ENCODE measurements around the gene ADAMTS20. TPM values are rescaled to one million over a fixed set of nuclear protein-coding genes. Genes with fewer than 3 reads are reported as not detected.

Gene ADAMTS20
- total RNA-seq, 1 donor from 2014 or later = not detected

- DNase-seq (ENCODE audit: low spot score) = no peak
Observed at GRCh38 chr12:43493261-43493797, 58.7 kb downstream of the ADAMTS20 start.

DNA sequence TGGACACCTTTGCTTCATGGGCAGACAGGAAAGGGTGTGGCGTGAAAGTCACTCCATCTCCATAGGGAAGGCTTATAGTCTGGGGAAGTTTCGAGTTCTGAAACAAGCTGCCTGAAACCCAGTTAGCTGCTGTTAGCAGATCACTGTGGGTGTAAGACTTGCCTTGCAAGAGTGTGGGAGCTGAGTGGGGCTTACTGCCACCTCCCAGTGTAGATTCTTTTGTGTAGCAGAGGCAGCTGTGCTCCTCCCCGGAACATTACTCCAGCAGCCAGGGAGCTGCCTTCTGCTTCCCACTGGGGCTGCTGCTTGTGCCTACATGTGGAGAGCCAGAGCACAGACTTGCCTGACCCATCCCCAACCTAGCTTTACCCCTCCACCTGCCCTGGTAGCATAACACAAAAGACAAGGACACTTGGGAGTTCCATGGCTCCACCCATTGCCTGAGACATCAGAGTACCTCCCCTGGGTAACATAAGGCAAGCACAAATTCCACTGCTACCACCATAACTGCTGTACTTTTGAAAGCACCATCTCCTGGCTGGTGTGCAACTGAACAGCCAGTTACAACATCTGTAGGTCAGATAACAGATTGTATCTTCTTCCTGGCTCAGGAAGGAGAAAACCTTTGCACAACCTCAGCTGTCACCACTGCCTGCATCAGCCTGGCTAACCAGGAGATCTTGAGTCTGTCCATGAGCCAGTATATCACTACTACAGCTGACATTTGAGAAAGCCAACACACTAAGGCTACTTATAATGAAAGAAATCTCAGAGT, 69.5 kb downstream of the ADAMTS20 start:
- DNase-seq (ENCODE audit: low spot score) = no peak

GRCh38 chr12:43480591-43480990, 71.4 kb downstream of the ADAMTS20 start:
- DNase-seq (ENCODE audit: low spot score) = no peak

DNA sequence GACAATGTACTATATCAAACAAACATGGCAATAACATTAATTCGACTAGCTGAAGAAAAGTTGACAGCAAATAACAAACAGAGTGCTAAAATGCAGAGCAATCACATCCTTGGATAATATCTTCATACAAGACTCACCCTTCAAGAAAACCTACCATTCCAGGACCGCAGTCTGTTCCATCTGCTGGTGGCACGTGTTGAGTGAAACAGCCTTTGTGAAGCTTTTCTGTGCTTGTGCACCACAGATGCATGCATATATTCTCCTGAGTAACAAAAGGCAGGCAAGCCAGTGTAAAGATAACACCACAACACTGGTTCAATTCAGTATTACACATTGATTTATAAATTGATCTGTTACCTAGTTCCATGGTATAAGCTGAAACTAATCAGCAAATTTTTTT, 89.3 kb downstream of the ADAMTS20 start:
- DNase-seq (ENCODE audit: low spot score) = no peak

DNA sequence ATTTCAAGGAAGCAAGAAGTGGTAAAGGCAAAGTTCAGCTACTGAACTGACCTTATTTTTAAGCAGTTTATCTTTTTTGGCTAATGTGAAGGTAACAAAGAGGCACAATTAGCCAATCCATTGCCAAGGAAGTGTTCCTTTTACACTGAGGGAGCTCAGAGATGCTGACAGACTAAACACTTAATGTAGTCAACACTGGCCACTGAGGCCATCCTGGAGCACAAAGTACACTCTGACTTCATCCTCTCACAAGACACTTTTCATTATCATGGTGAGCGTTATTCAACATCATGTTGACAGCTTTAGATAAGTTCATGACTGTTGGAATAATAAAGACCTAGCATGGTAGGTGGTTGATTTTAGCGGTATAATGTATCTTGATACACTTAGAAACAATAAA, 89.9 kb downstream of the ADAMTS20 start:
- DNase-seq (ENCODE audit: low spot score) = no peak

DNA sequence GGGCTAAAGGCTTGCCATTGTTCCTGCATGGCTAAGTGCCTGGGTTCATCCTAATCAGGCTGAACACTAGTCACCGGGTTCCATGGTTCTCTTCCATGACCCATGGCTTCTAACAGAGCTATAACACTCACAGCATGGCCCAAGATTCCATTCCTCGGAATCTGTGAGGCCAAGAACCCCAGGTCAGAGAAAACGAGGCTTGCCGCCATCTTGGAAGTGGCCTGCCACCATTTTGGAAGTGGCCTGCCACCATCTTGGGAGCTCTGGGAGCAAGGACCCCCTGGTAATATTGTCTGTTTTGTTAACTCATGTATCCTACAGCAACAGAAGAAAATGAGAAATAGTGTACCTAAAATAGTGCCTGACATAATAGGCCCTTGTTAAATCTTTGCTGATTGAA, 92.7 kb downstream of the ADAMTS20 start:
- DNase-seq (ENCODE audit: low spot score) = no peak

- no peak for DNase-seq (ENCODE audit: low spot score)
Observed at GRCh38 chr12:43453761-43454160, 98.2 kb downstream of the ADAMTS20 start.

- DNase-seq (ENCODE audit: low spot score) = no peak
Observed at GRCh38 chr12:43444940-43445564, 107.0 kb downstream of the ADAMTS20 start.

DNA sequence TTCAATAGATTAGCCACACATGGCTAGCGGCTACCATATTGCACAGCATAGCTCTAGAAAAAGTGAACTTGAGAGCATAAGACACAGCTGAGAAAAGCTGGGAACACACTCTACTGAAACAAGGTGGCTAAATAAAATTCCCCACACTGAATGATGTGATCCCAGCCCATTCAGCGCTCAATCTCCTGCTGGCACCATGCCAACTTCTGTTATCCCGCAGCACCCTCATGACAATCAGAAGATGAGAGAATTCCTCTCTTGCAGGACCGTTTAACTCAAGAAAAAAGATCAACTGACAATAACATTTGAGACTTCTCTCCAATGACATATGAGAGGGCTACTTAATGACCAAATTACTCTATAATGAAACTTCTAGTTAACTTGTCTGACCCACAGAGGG, 115.4 kb downstream of the ADAMTS20 start:
- DNase-seq (ENCODE audit: low spot score) = no peak

- no peak for DNase-seq (ENCODE audit: low spot score)
Observed at GRCh38 chr12:43434614-43435013, 117.4 kb downstream of the ADAMTS20 start.

- no peak for DNase-seq (ENCODE audit: low spot score)
Observed at GRCh38 chr12:43428088-43428600, 123.9 kb downstream of the ADAMTS20 start.

- no peak for DNase-seq (ENCODE audit: low spot score)
Observed at GRCh38 chr12:43425361-43425760, 126.6 kb downstream of the ADAMTS20 start.

DNA sequence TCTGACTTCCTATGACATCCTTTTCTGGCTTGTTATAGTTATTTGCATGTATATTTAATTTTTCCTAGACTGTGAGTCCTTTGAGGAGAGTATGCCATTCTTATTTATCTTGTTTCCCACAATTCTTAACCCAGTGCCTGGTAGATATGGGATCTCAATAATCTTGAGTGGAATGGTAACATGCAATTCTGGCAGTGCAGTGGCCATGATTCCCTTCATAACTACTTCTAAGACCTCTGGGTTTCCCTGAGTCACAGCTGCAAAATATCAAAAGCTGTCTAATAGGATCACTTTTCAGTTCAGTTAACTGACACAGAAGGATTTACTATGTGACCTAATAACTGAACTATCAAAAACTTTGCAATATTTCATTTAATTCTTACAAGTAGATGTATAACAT, 135.0 kb downstream of the ADAMTS20 start:
- DNase-seq (ENCODE audit: low spot score) = no peak

DNA sequence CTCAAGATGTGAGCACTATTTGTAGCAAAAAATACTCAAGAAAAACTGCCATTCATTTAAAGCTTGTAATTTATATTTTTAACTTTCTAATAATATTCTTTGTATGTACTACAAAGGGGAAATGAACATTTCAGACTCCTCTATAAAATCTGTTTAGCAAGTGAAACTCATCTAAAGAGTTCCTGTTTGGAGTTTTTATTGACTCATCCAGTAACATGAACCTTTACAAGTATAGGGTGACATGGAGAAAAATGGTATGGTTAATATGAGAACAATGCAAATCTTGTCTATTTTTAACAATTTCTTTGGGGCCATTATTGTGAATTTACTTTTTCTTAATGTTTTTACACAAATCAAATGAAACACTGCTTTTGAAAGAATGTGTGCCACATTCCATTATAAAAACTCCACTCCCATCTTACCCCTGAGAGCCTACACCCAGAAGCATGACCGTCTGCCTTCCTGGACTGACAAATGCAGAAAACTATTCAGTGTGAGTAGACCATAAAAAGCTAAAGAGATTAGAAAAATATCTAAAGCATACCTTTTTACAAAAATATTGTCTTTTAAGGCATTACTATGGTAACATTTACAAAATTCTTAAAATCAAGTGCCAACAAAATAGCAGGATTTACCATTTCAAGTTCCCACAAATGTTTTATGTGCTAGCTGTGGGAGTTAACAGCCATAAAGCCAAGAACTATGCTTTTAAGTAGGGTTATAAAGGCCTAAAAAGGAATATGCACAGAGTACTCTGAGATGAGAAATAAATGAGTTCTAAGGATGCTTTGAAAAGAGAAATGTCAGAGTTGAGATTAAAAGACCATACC, 144.0 kb downstream of the ADAMTS20 start:
- no peak for DNase-seq (ENCODE audit: low spot score)

DNA sequence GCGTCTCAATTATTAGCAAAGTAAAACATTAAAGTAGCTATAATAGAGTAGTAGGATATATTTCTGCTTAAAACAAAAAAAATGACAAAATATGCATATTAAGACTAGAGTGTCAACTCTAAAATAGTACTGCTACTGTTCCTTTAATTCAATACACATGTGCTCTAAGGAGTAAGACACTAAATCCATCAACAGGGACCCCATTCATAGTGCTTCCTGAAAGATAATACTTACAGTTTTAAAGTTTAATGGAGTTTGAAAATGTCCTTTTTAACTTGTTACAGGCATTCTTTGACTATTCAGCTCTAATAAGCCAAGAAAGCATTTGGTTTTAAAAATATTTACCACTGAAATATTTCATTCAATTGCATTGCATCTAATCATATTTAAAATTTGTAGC, 145.2 kb downstream of the ADAMTS20 start:
- no peak for DNase-seq (ENCODE audit: low spot score)

- no peak for DNase-seq (ENCODE audit: low spot score)
Observed at GRCh38 chr12:43402436-43402835, 149.6 kb downstream of the ADAMTS20 start.

GRCh38 chr12:43401096-43401495, 150.9 kb downstream of the ADAMTS20 start:
- DNase-seq (ENCODE audit: low spot score) = no peak

DNA sequence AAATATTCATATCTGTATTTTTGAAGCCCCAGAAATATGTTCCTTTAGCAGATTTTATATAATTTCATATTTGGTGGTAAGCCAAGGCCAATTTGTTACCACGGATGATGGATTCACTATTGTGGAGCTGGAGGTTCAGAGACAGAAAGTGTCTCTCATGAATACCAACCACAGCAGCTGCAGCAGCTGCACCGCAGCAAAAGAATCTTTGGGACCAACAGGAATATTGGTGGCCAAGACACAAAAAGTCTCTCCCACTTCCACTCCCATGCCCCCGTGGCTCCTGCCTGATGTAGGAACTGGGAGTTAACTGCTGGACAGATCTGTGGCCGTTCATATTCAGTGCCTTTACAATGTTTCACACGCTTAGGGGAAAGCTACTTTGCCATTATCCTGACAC, 155.3 kb downstream of the ADAMTS20 start:
- no peak for DNase-seq (ENCODE audit: low spot score)

GRCh38 chr12:43392116-43392515, 159.9 kb downstream of the ADAMTS20 start:
- no peak for DNase-seq (ENCODE audit: low spot score)

DNA sequence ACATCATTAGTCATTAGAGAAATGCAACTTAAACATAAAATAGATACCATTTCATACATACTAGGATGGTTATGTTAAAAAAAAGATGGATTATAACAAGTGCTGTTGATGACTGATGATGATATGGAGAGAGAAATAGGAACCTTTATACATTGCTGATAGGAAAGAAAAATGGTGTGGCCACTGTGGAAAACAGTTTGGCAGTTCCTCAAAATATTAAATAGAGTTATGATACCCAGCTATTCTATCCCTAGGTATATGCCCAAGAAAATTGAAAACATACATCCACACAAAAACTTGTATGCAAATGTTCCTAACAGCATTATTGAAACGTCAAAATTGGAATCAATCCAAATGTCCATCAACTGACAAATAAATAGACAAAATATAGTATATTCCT, 170.1 kb downstream of the ADAMTS20 start:
- DNase-seq (ENCODE audit: low spot score) = no peak

DNA sequence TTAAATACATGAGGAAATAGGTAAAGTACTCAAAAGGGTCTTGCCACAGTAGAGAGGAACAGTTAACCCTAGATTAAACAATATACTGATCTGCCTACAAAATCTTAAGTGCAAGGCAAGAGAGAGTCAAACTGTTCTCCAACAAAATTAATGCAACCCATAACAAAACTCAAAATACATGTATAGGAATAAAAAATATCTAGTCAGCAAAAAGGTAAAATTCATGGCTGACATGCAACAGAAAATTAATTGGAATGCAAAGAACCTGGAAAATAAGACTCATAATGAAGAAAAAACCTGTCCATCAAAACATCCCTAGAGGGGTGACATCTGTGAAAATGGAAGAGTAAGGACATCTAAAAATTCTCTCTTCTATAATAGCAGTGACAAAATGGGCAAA, 173.6 kb downstream of the ADAMTS20 start:
- no peak for DNase-seq (ENCODE audit: low spot score)

DNA sequence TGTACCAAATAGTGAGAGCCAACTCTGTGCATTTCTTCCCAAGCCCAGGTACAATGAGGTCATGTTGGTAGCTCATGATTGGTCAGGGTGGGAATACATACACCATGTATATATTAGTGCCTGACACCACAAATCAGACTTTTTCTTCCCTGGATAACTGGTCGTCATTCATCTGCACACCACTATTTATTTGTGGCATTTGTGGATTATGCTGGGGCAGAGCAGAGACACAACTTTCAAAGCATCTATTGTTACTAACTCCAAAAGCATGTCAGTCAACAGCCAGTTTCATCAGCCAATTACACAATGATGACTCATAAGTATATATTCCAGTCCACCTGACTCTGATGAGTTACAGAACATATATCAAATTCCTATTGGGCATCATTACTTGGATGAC, 181.7 kb downstream of the ADAMTS20 start:
- no peak for DNase-seq (ENCODE audit: low spot score)
